Measurements from ENCODE around the gene STK10. TPM values are rescaled to one million over a fixed set of nuclear protein-coding genes. Genes with fewer than 3 reads are reported as not detected.

Gene STK10
- total RNA-seq, 3 donors from 2014 or later, result 17.1 to 32.5 (median 23.3) TPM

- TF ChIP-seq, protein P1, sequence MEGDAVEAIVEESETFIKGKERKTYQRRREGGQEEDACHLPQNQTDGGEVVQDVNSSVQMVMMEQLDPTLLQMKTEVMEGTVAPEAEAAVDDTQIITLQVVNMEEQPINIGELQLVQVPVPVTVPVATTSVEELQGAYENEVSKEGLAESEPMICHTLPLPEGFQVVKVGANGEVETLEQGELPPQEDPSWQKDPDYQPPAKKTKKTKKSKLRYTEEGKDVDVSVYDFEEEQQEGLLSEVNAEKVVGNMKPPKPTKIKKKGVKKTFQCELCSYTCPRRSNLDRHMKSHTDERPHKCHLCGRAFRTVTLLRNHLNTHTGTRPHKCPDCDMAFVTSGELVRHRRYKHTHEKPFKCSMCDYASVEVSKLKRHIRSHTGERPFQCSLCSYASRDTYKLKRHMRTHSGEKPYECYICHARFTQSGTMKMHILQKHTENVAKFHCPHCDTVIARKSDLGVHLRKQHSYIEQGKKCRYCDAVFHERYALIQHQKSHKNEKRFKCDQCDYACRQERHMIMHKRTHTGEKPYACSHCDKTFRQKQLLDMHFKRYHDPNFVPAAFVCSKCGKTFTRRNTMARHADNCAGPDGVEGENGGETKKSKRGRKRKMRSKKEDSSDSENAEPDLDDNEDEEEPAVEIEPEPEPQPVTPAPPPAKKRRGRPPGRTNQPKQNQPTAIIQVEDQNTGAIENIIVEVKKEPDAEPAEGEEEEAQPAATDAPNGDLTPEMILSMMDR (IDR thresholded peaks at IDR 0.05), result no peak
- TF ChIP-seq POLR2AphosphoS5 (IDR thresholded peaks at IDR 0.05), result no peak
- no peak for TF ChIP-seq POLR2A (IDR thresholded peaks at IDR 0.05)
- Histone ChIP-seq H3K36me3 (no peaks in the 10 kb centered on the region), H3K4me1 (peaks cover 0 to 3% of the 10 kb centered on the region in 2 donors), H3K27ac (no peak overlapping the region), H3K4me3 (no peak overlapping the region), H3K27me3 (no peaks in the 10 kb centered on the region), H3K9me3 (no peaks in the 10 kb centered on the region)
- intact Hi-C loops (cut with DNase I; ENCODE audit: low total_unique reads), result loop anchor here (10.0 kb wide), 1 partner anchor 77 kb away; no protein-coding TSS in a partner anchor
- no peak for DNase-seq (ENCODE audit: low spot score in 2 of 2)
Measured at GRCh38 chr5:172182291-172182690, 5.7 kb downstream of the STK10 start.

GRCh38 chr5:172180936-172181335 lies 7.1 kb downstream of the STK10 start:
- H3K27ac ChIP-seq, result no peak overlapping the region
- TF ChIP-seq, protein P1 (IDR thresholded peaks at IDR 0.05), result no peak
- DNase-seq (ENCODE audit: low spot score in 2 of 2), result no peak
- H3K4me3 ChIP-seq, result no peak overlapping the region
- no peaks in the 10 kb centered on the region for H3K36me3 ChIP-seq
- no peaks in the 10 kb centered on the region for H3K27me3 ChIP-seq
- H3K9me3 ChIP-seq, result no peaks in the 10 kb centered on the region
- intact Hi-C loops (cut with DNase I; ENCODE audit: low total_unique reads), result loop anchor here (10.0 kb wide), 1 partner anchor 76 kb away; no protein-coding TSS in a partner anchor
- no peaks in the 10 kb centered on the region for H3K4me1 ChIP-seq

DNA sequence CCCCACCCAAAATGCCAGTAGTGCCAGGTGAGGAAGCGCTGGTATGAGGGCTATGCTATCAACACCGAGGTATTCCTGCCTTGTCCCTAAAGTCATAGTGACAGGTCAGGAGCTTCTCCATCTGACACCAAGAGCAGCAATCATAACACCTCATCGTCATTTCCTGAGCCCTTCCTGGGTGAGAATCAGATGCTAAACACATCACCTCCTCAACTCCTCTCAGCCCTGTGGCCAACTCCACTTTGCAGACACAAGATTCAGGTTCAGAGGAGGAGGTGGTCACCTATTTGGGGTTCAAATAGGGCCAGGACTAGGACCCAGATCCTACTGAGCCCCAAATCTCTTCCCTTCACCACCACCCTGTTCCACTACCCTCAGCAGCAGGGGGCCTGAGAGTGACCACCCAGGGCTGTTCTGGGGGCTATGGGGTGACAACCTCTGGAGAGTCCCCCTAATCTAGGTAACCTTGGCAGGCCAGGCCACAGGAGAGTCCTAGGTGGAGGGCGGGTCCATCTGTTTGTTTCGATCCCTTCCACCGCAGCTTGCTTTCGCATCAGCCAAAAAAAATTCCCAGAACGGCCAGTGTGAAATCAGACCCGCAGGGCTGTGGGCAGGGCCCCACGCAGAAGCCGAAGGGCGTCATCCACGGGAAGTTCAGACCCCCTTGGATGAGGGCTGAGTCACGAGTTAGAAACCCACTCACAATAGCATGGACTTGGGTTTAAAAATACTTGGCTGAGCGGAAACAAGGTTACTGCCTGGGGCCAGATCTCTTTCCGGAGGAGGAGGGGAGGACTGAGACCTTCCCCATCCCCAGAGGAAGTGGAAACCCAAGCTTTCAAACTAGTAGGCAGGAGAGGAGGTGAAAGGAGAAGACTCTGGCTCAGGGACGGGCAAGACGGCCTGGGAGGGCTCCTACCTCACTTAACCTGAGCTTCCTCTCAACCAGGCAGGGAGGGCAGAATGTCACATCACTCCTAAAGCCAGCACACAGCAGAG lies 8.7 kb downstream of the STK10 start:
- Histone ChIP-seq H3K27ac (peak overlapping the region; percentile 58 to 87), H3K27me3 (no peaks in the 10 kb centered on the region), H3K4me1 (no peaks in the 10 kb centered on the region), H3K9me3 (no peaks in the 10 kb centered on the region), H3K4me3 (peak overlapping the region; percentile 4 to 46 (median 15)), H3K36me3 (no peaks in the 10 kb centered on the region)
- TF ChIP-seq POLR2AphosphoS5 (IDR thresholded peaks at IDR 0.05) (no peak), POLR2A (IDR thresholded peaks at IDR 0.05) (no peak)
- TF ChIP-seq, protein P1 (IDR thresholded peaks at IDR 0.05), result no peak
- DNase-seq (ENCODE audit: low spot score in 2 of 2), result no peak
- intact Hi-C loops (cut with DNase I; ENCODE audit: low total_unique reads), result no loop called here

- Histone ChIP-seq H3K27ac (peak overlapping the region in 1 of 2 donors; percentile 87), H3K4me3 (no peak overlapping the region)
- intact Hi-C loops (cut with DNase I; ENCODE audit: low total_unique reads), result no loop called here
Measured at GRCh38 chr5:172178301-172178987, 9.6 kb downstream of the STK10 start.

More at GRCh38 chr5:172178301-172178987, 9.6 kb downstream of the STK10 start:
- Histone ChIP-seq H3K36me3 (no peaks in the 10 kb centered on the region), H3K9me3 (no peaks in the 10 kb centered on the region), H3K27me3 (no peaks in the 10 kb centered on the region), H3K4me1 (no peaks in the 10 kb centered on the region)
- TF ChIP-seq, protein P1 (IDR thresholded peaks at IDR 0.05), result no peak
- TF ChIP-seq POLR2AphosphoS5 (IDR thresholded peaks at IDR 0.05), result no peak
- TF ChIP-seq POLR2A (IDR thresholded peaks at IDR 0.05), result no peak
- DNase-seq (ENCODE audit: low spot score in 2 of 2), result no peak

Data from breast epithelium (tissue), 4 donors.